Left lobe of liver (tissue), 2 donors: ENCODE measurements around the gene OSBPL6. TPM values are rescaled to one million over a fixed set of nuclear protein-coding genes. Genes with fewer than 3 reads are reported as not detected.

Source experiments
- ATAC-seq: fragments of 200-7000 bp; cut with Tn5 transposase; one replicate; pipeline ENCODE4 v1.9.1; 2020; ENCODE audit warnings: mild to moderate bottlenecking, moderate library complexity
- DNase-seq: peaks from one replicate; pipeline ENCODE4 v3.0.0-alpha.2; 2020; ENCODE audit warnings: low spot score
- total RNA-seq: library from RNA; stranded (reverse); gene quantifications from one replicate; pipeline ENCODE4 v1.2.1, GENCODE V29; 2021
- donor health status: DM: no; HTN: no; CAD: no; lungs with moderate emphysema.
- donor health status: DM: no; HTN: yes; CAD: no.

OSBPL6 gene
- total RNA-seq, 1 donor from 2014 or later: 1.8 TPM

DNA sequence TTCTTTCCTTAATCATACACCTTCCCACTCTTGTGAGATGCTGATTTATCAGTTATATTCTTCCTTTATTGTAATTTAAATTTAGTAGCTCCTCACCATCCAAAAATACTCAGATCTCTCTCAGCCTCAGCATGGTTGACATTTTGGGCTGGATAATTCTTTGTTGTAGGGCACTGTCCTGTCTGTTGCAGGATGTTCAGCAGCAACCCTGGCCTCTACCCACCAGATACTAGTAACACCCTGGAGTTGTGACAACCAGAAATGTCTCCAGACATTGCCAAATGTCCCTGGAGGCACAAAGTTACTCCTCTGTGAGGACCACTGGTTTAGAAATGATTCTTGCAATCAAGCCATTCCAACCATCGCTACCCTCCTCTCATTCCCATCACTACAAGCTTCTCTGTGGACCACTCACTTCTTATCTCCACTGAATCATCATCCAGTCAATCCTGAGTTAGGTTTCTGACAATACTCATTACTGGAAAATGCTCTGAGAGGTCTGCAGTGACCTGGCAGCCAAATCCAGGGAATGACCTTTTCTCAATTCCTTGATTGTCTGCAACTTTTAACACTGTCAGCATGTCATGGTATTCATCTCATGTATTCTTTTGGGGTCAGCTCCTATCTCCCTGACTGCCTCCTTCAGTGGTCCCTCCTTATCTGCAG lies 43.3 kb downstream of the OSBPL6 start:
- DNase-seq (no peak), ATAC-seq (no peak)

DNA sequence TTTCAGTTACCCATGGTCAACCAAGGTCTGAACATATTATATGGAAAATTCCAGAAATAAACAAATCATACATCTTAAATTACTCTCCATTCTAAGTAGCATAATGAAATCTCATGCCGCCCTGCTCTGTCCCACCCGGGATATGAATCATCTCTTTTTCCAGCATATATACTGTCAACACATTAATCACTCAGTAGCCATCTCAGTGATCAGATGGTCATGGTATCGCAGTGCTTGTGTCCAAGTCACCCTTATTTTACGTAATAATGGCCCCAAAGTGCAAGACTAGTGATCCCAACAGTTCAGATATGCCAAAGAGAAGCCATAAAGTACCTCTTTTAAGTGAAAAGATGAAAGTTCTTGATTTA lies 43.8 kb downstream of the OSBPL6 start:
- no peak for DNase-seq
- ATAC-seq: no peak

GRCh38 chr2:178238750-178239149 lies 44.4 kb downstream of the OSBPL6 start:
- DNase-seq (no peak), ATAC-seq (peak; percentile 70)

DNA sequence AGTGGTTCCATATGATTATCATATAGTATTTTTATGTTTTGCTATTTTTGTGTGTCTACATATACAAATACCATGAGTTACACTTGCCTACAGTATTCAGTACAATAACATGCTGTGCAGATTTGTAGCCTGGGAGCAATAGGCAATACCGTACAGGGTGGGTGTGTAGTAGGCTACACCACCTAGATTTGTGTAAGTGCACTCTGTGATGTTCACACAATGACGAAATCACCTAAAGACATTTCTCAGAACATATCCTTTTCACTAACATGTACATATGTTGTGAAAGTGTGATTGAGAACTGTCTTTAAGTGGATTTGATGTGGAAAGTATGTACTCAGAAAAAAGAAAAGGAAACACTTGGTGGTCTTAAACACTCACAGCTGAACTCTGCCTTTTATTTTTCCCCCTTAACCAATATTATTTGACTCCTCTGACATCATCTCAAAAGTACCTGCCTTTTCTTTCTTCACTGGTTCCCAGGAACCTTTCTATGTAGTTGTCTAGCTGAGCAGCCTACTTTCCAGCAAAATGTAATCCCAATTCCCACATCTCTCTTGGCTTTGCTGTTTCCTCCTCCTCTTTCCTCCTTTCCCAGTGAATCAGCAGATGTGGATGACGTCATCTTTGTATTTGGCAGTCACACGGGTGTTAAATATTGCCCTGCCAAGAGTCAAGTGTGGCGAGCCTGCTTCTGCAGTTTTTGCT lies 47.7 kb downstream of the OSBPL6 start:
- peak; percentile 94 for ATAC-seq

GRCh38 chr2:178242552-178242883 lies 48.2 kb downstream of the OSBPL6 start:
- ATAC-seq: peak; percentile 7
- no peak for DNase-seq

More for the DNA sequence above, 47.7 kb downstream of the OSBPL6 start:
- DNase-seq: peak; percentile 73

GRCh38 chr2:178243961-178244360 lies 49.6 kb downstream of the OSBPL6 start:
- no peak for DNase-seq
- no peak for ATAC-seq

GRCh38 chr2:178244777-178245176 lies 50.5 kb downstream of the OSBPL6 start:
- no peak for ATAC-seq
- DNase-seq: no peak

- ATAC-seq (no peak), DNase-seq (no peak)
These were observed 52.4 kb downstream of the OSBPL6 start for GRCh38 chr2:178246696-178247095.

GRCh38 chr2:178247250-178247649 lies 52.9 kb downstream of the OSBPL6 start:
- no peak for ATAC-seq
- no peak for DNase-seq

- DNase-seq (no peak), ATAC-seq (no peak)
These were observed 56.1 kb downstream of the OSBPL6 start for GRCh38 chr2:178250429-178250828.

GRCh38 chr2:178251151-178251955 lies 57.0 kb downstream of the OSBPL6 start:
- DNase-seq: no peak
- no peak for ATAC-seq

- no peak for DNase-seq
- ATAC-seq: no peak
These were observed 62.2 kb downstream of the OSBPL6 start for GRCh38 chr2:178256382-178257042.

DNA sequence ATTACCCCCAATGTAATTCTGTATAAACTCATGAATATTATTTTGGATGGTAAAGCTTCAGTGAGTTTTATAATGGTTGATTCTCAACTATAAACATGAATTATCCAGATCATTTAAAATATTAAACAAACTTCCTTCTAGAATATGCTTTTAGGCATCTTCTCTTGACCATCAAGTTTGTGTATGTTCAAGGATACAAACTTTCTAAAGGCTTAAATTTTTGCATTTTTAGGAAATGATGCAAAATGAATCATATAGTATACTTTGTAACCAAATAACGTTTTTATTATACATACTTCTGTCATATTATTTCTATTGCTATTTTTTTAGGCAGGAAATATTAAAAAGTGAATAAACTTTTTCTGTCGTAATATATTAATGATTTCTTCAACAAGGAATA lies 62.8 kb downstream of the OSBPL6 start:
- ATAC-seq (no peak), DNase-seq (no peak)

DNA sequence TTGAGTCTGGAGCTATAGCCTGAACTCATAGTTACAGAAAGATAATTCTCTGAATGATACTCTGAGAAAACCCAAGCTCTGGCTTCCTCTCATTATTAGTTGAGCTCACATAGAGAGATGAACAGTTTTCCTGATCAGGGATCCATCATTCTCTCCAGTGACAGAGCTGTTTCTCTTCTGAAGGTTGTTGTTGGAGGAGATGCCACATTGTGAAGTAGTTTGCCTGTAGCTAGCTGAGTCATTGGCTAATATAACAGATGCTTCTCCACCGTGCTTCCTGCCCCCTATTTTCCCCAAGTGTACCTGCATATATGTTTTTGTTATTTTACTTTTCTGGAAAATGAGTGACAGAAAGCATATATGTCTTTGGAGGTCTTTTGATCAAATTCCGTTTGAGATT lies 64.6 kb downstream of the OSBPL6 start:
- DNase-seq: no peak
- no peak for ATAC-seq

- no peak for DNase-seq
- ATAC-seq: no peak
These were observed 69.0 kb downstream of the OSBPL6 start for GRCh38 chr2:178263159-178263860.

DNA sequence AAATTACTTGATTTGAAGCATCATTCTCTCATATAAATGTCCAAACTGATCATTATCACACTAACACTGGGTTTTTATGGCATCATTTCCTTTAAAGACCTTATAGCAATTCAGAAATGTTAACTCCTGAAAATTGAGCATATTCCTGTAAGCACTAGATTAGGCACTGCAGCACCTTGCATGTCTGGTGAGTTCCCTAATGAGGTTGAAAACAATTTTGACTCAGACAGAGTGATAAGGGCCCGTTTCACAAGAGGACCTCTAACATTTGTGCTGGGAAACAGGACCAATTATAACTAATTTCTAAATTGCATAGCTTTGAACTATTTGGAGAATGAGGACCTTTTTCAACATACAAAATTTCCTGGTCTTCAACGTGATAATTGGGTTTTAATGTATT lies 69.9 kb downstream of the OSBPL6 start:
- no peak for DNase-seq
- ATAC-seq: no peak

- no peak for ATAC-seq
- no peak for DNase-seq
These were observed 71.5 kb downstream of the OSBPL6 start for GRCh38 chr2:178265851-178266250.

DNA sequence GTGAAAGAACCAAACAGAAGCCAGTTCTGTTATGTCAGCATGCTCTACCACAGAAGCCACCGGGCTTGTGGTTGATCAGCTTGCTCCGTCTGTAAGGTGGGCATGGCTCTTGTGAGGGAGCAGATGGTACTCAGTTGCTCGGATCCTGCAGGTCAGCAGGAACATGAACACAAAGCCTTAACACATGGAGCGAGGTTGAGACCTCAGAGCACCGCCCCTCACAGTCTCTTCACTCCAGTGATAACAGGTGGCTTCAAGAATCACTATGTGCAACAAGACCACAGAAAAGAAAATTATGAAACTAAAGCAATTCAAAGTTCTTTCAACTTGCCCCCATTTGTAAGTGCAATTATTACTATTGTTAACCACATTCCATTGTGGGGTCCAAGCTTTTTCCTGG lies 72.1 kb downstream of the OSBPL6 start:
- DNase-seq: no peak
- no peak for ATAC-seq

DNA sequence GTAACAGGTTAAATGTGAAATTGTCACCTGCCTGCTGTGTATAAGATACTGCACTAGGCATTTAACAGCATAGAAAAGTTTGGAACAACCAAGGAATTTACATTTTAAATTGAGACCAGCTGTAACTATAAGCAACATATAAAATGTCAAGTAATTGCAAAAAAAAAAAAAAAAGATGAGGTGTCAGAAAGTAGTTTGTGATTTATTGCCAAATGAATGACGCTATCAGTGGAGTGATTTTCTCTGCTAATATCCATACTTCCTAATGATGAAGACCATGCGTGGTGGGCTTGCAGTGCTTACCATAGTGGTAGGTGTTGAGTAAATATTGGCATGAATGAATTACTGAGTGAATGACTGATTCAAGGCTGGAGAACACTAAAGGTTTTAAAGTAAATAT lies 73.3 kb downstream of the OSBPL6 start:
- ATAC-seq: no peak
- DNase-seq: no peak

GRCh38 chr2:178268435-178268834 lies 74.1 kb downstream of the OSBPL6 start:
- DNase-seq (no peak), ATAC-seq (no peak)
